Liver (tissue), 9 donors: ENCODE measurements around the gene TMEM109. TPM values are rescaled to one million over a fixed set of nuclear protein-coding genes. Genes with fewer than 3 reads are reported as not detected.

Experiments
- DNase-seq: peaks from one replicate; pipeline ENCODE4 v3.0.0-alpha.2; 2017; ENCODE audit warnings: low spot score
- H3K27ac ChIP-seq, 2 donors: one replicate each; pipeline ENCODE4 v1.7.0; 2013; ENCODE audit warnings: inconsistent platforms in 2 of 2, low read length in 2 of 2, control low read depth in 1 of 2, low read depth in 1 of 2, mild to moderate bottlenecking in 1 of 2
- H3K27me3 ChIP-seq, 4 donors: one replicate each; pipeline versions ENCODE4 v1.6.1 to v1.7.0; 2013; ENCODE audit warnings: low read length in 3 of 4, inconsistent platforms in 1 of 4, mild to moderate bottlenecking in 1 of 4, moderate library complexity in 1 of 4; ENCODE audit not compliant: control insufficient read depth in 4 of 4, insufficient read depth in 4 of 4
- H3K36me3 ChIP-seq, 4 donors: one replicate each; pipeline versions ENCODE4 v1.6.1 to v1.7.0; 2013; ENCODE audit warnings: low read length in 3 of 4, mild to moderate bottlenecking in 3 of 4, low read depth in 1 of 4, moderate library complexity in 1 of 4; ENCODE audit not compliant: control insufficient read depth in 4 of 4, insufficient read depth in 3 of 4
- H3K4me1 ChIP-seq, 4 donors: one replicate each; pipeline versions ENCODE4 v1.6.1 to v1.7.0; 2013; ENCODE audit warnings: low read length in 3 of 4, mild to moderate bottlenecking in 3 of 4, moderate library complexity in 1 of 4; ENCODE audit not compliant: control insufficient read depth in 4 of 4, insufficient read depth in 4 of 4
- H3K4me3 ChIP-seq, 3 donors: one replicate each; pipeline versions ENCODE4 v1.6.1 to v1.7.0; 2013; ENCODE audit warnings: low read length in 3 of 3, control low read depth in 1 of 3, low read depth in 1 of 3, mild to moderate bottlenecking in 1 of 3
- H3K9ac ChIP-seq, 2 donors: one replicate each; pipeline ENCODE4 v1.7.0; 2013; ENCODE audit warnings: low read length in 2 of 2, mild to moderate bottlenecking in 2 of 2, moderate library complexity in 2 of 2, control low read depth in 1 of 2, low read depth in 1 of 2
- H3K9me3 ChIP-seq, 4 donors: one replicate each; pipeline versions ENCODE4 v1.6.1 to v1.7.0; 2013; ENCODE audit warnings: low read length in 3 of 4; ENCODE audit not compliant: control insufficient read depth in 4 of 4
- CTCF ChIP-seq: fragments of 150-350 bp; IDR thresholded peaks from 2 replicates; pipeline ENCODE4 v1.5.1; 2017; ENCODE audit warnings: improper control_type of control experiment, low read depth, low read length; ENCODE audit not compliant: missing input control
- EGR1 ChIP-seq, 2 donors: IDR thresholded peaks; 2 replicates each; pipeline ENCODE4 v1.6.1; 2016 to 2018; ENCODE audit warnings: antibody characterized with exemption in 2 of 2, low read depth in 2 of 2
- FOXA1 ChIP-seq: IDR thresholded peaks from 2 replicates; pipeline ENCODE4 v1.6.1; 2016; ENCODE audit warnings: antibody characterized with exemption
- FOXA2 ChIP-seq: IDR thresholded peaks from 2 replicates; pipeline ENCODE4 v1.6.1; 2016; ENCODE audit warnings: antibody characterized with exemption
- GABPA ChIP-seq, 2 donors: IDR thresholded peaks in 1 of 2; conservative IDR thresholded peaks in 1 of 2; 2 replicates each; pipeline ENCODE4 v1.6.1; 2016; ENCODE audit warnings: antibody characterized with exemption in 2 of 2, mild to moderate bottlenecking in 1 of 2, moderate library complexity in 1 of 2
- HNF4A ChIP-seq, 2 donors: conservative IDR thresholded peaks; 2 replicates each; pipeline ENCODE4 v1.6.1; 2016; ENCODE audit warnings: antibody characterized with exemption in 2 of 2, mild to moderate bottlenecking in 2 of 2
- HNF4G ChIP-seq: IDR thresholded peaks from 2 replicates; pipeline ENCODE4 v1.6.1; 2016; ENCODE audit warnings: antibody characterized with exemption
- JUND ChIP-seq, 2 donors: IDR thresholded peaks; 2 replicates each; pipeline ENCODE4 v1.6.1; 2016; ENCODE audit warnings: antibody characterized with exemption in 2 of 2
- NR2F2 ChIP-seq: IDR thresholded peaks from 2 replicates; pipeline ENCODE4 v1.6.1; 2016; ENCODE audit warnings: antibody characterized with exemption
- RAD21 ChIP-seq, 2 donors: IDR thresholded peaks; 2 replicates each; pipeline ENCODE4 v1.6.1; 2016; ENCODE audit warnings: antibody characterized with exemption in 2 of 2, mild to moderate bottlenecking in 2 of 2
- RXRA ChIP-seq, 2 donors: IDR thresholded peaks; 2 replicates each; pipeline ENCODE4 v1.6.1; 2017 to 2018; ENCODE audit warnings: antibody characterized with exemption in 2 of 2, mild to moderate bottlenecking in 1 of 2
- SP1 ChIP-seq: IDR thresholded peaks from 2 replicates; pipeline ENCODE4 v1.6.1; 2018; ENCODE audit warnings: antibody characterized with exemption, mild to moderate bottlenecking
- TAF1 ChIP-seq: conservative IDR thresholded peaks from 2 replicates; pipeline ENCODE4 v1.6.1; 2016; ENCODE audit warnings: antibody characterized with exemption, mild to moderate bottlenecking
- YY1 ChIP-seq: IDR thresholded peaks from 2 replicates; pipeline ENCODE4 v1.6.1; 2016; ENCODE audit warnings: antibody characterized with exemption, mild to moderate bottlenecking
- WGBS: extraction: QIAGEN DNeasy Blood & Tissue Kit; methylation state at CpG from one replicate; pipeline ENCODE4 v1.1.7; 2013; 5-methylcytosine and 5-hydroxymethylcytosine counted together
- polyA plus RNA-seq, 2 donors: library from polyadenylated mRNA; stranded (reverse) in 1 of 2; unstranded in 1 of 2; fragments of 200-250 nt in 1 of 2; fragments of >200 nt in 1 of 2; fragmentation: Nextera tagmentation in 1 of 2; extraction: Ambion mirVana in 1 of 2; gene quantifications; one replicate each; pipeline versions ENCODE4 v1.2.1 to v1.2.3, GENCODE V29; 2013 to 2015
- total RNA-seq, 2 donors: library from RNA; depleted of rRNA; stranded (reverse); fragments of >200 nt; gene quantifications; one replicate each; pipeline ENCODE4 v1.2.3, GENCODE V29; 2014
- TF ChIP-seq, protein P1 (sequence below): IDR thresholded peaks from 2 replicates; pipeline ENCODE4 v1.6.1; 2016; ENCODE audit warnings: antibody characterized with exemption
- TF ChIP-seq, protein P2 (sequence below): IDR thresholded peaks from 2 replicates; pipeline ENCODE4 v1.6.1; 2016; ENCODE audit warnings: antibody characterized with exemption
- TF ChIP-seq, protein P3 (sequence below): IDR thresholded peaks from 2 replicates; pipeline ENCODE4 v1.6.1; 2016; ENCODE audit warnings: antibody characterized with exemption, mild to moderate bottlenecking
- TF ChIP-seq, protein P4 (sequence below): IDR thresholded peaks from 2 replicates; pipeline ENCODE4 v1.6.1; 2016; ENCODE audit warnings: antibody characterized with exemption
- donor health status: healthy.
- donor health status: healthy.
- donor health status: healthy.
- donor health status: healthy.
- donor health status: healthy.

Gene TMEM109
- total and polyA plus RNA-seq, 4 donors, result 20.6 to 40.3 (median 30.6) TPM

DNA sequence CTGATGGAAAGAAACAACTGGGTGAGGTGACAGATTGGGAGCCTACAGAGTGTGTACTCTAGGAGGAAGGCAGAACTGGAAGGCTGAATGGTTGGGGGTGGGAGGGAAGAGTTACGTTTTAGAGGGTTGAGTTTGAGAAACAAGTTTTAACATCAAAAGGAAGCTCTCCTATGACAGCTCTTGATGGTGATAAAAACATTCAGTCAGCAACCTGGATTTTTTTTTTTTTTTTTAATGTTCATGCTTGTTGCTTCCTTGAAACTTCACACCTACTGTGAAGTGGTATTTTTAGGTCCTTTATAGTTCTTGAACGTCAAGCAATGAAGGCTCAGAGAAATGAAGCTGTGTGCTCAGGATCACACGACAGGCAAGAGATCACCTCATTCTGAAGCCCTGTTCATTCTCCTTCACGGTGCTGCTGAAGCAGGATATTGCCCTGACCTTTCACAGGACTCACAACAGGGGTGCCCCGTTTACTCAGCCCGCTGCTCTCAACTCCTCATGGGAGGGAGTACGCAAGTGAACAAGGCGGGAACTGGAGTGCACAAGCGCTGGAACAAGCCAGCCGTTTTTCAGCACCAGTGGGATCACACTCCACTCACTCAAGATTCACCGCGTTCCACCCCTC is 1.6 kb upstream of the TMEM109 start:
- Histone ChIP-seq H3K27ac (no peak overlapping the region), H3K9ac (no peak overlapping the region), H3K9me3 (no peaks in the 10 kb centered on the region), H3K4me3 (no peak overlapping the region), H3K36me3 (no peaks in the 10 kb centered on the region), H3K27me3 (no peaks in the 10 kb centered on the region), H3K4me1 (peaks cover 6 to 24% (median 14%) of the 10 kb centered on the region in 4 donors)
- TF ChIP-seq RAD21 (IDR thresholded peaks at IDR 0.05), result no peak
- no peak for TF ChIP-seq CTCF
- TF ChIP-seq HNF4G, result no peak
- DNase-seq, result no peak
- 70% methylated on average over 12 of the region's 12 CpGs for WGBS

DNA sequence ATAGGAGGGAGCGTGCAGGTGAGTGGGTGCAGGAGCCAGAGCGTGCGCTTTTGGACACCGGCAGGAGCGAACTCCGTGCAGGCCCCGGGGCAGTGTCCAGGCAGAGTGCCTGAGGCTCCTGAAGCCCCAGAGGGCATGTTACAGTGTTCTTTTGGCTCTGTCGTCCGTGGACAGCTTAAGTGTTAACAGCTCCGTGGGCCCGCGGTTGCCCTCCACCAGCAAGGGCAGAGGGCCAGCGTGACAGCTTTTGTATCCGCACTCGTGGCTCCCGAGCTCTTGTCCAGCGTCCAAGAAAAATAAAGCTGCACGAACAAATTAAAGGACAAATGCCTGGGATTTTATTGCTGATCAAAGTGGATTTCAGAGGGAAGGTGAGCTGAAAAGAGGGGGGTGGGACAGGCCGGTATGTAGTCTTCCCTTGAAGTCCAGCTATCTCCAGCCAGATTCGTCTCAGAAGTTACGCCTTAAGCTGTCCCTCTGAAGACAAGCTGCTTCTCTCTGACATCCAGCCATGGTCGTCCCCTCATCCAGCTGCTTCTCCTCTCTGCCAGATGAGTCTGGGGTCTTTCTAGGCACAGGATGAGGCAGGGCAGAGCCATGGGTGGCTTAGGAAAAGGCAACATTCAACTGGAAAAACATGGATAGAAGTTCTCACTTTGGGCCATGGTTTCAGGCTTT is 968 bp upstream of the TMEM109 start:
- no peaks in the 10 kb centered on the region for H3K36me3 ChIP-seq
- H3K4me3 ChIP-seq, result peak overlapping the region in 1 of 3 donors; percentile 77
- H3K9me3 ChIP-seq, result no peaks in the 10 kb centered on the region
- 67% methylated on average over 22 of the region's 22 CpGs for WGBS
- H3K4me1 ChIP-seq, result peaks cover 6 to 23% (median 14%) of the 10 kb centered on the region in 4 donors
- H3K27me3 ChIP-seq, result no peaks in the 10 kb centered on the region
- H3K27ac ChIP-seq, result no peak overlapping the region
- H3K9ac ChIP-seq, result peak overlapping the region in 1 of 2 donors; percentile 95
- DNase-seq, result no peak
- TF ChIP-seq TAF1 (no peak), GABPA (IDR thresholded peaks at IDR 0.05 in 1 of 2, conservative IDR thresholded peaks at IDR 0.05 in 1 of 2) (no peak), EGR1 (IDR thresholded peaks at IDR 0.05; ENCODE audit: low read depth in 2 of 2) (no peak), HNF4G (no peak), RXRA (IDR thresholded peaks at IDR 0.05) (no peak), YY1 (no peak), FOXA1 (no peak), JUND (IDR thresholded peaks at IDR 0.05) (no peak), HNF4A (conservative IDR thresholded peaks at IDR 0.05) (no peak), SP1 (no peak), FOXA2 (no peak), RAD21 (IDR thresholded peaks at IDR 0.05) (no peak), CTCF (no peak), NR2F2 (no peak)
- TF ChIP-seq, protein P1, sequence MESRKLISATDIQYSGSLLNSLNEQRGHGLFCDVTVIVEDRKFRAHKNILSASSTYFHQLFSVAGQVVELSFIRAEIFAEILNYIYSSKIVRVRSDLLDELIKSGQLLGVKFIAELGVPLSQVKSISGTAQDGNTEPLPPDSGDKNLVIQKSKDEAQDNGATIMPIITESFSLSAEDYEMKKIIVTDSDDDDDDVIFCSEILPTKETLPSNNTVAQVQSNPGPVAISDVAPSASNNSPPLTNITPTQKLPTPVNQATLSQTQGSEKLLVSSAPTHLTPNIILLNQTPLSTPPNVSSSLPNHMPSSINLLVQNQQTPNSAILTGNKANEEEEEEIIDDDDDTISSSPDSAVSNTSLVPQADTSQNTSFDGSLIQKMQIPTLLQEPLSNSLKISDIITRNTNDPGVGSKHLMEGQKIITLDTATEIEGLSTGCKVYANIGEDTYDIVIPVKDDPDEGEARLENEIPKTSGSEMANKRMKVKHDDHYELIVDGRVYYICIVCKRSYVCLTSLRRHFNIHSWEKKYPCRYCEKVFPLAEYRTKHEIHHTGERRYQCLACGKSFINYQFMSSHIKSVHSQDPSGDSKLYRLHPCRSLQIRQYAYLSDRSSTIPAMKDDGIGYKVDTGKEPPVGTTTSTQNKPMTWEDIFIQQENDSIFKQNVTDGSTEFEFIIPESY, result no peak
- TF ChIP-seq, protein P2, sequence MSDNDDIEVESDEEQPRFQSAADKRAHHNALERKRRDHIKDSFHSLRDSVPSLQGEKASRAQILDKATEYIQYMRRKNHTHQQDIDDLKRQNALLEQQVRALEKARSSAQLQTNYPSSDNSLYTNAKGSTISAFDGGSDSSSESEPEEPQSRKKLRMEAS, result no peak
- TF ChIP-seq, protein P3, sequence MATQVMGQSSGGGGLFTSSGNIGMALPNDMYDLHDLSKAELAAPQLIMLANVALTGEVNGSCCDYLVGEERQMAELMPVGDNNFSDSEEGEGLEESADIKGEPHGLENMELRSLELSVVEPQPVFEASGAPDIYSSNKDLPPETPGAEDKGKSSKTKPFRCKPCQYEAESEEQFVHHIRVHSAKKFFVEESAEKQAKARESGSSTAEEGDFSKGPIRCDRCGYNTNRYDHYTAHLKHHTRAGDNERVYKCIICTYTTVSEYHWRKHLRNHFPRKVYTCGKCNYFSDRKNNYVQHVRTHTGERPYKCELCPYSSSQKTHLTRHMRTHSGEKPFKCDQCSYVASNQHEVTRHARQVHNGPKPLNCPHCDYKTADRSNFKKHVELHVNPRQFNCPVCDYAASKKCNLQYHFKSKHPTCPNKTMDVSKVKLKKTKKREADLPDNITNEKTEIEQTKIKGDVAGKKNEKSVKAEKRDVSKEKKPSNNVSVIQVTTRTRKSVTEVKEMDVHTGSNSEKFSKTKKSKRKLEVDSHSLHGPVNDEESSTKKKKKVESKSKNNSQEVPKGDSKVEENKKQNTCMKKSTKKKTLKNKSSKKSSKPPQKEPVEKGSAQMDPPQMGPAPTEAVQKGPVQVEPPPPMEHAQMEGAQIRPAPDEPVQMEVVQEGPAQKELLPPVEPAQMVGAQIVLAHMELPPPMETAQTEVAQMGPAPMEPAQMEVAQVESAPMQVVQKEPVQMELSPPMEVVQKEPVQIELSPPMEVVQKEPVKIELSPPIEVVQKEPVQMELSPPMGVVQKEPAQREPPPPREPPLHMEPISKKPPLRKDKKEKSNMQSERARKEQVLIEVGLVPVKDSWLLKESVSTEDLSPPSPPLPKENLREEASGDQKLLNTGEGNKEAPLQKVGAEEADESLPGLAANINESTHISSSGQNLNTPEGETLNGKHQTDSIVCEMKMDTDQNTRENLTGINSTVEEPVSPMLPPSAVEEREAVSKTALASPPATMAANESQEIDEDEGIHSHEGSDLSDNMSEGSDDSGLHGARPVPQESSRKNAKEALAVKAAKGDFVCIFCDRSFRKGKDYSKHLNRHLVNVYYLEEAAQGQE, result no peak
- TF ChIP-seq, protein P4, sequence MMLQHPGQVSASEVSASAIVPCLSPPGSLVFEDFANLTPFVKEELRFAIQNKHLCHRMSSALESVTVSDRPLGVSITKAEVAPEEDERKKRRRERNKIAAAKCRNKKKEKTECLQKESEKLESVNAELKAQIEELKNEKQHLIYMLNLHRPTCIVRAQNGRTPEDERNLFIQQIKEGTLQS, result no peak
